Measurements from ENCODE around the gene NIP7.

NIP7 gene

GRCh38 chr16:69363281-69363717 lies 23.7 kb downstream of the NIP7 start:
- H3K4me3 ChIP-seq (replicated peaks in 1 of 2; ENCODE audit: low read depth in 2 of 2, low read length in 2 of 2), result no peak overlapping the region
- no peak for TF ChIP-seq CTCF (IDR thresholded peaks at IDR 0.05; ENCODE audit: low read depth, low read length)
- DNase-seq (ENCODE audit: low read depth in 2 of 2), result no peak

GRCh38 chr16:69364088-69364487 lies 24.5 kb downstream of the NIP7 start:
- no peak for DNase-seq (ENCODE audit: low read depth in 2 of 2)
- TF ChIP-seq CTCF (IDR thresholded peaks at IDR 0.05; ENCODE audit: low read depth, low read length), result no peak
- H3K4me3 ChIP-seq (replicated peaks in 1 of 2; ENCODE audit: low read depth in 2 of 2, low read length in 2 of 2), result no peak overlapping the region

GRCh38 chr16:69365901-69366300 lies 26.3 kb downstream of the NIP7 start:
- TF ChIP-seq CTCF (IDR thresholded peaks at IDR 0.05; ENCODE audit: low read depth, low read length), result no peak
- DNase-seq (ENCODE audit: low read depth in 2 of 2), result peak in 1 of 2 donors; percentile 23
- H3K4me3 ChIP-seq (replicated peaks in 1 of 2; ENCODE audit: low read depth in 2 of 2, low read length in 2 of 2), result no peak overlapping the region

GRCh38 chr16:69366431-69366830 lies 26.9 kb downstream of the NIP7 start:
- TF ChIP-seq CTCF (IDR thresholded peaks at IDR 0.05; ENCODE audit: low read depth, low read length), result no peak
- no peak for DNase-seq (ENCODE audit: low read depth in 2 of 2)

GRCh38 chr16:69367980-69368379 lies 28.4 kb downstream of the NIP7 start:
- DNase-seq (ENCODE audit: low read depth in 2 of 2), result peak; percentile 41 to 59
- TF ChIP-seq CTCF (IDR thresholded peaks at IDR 0.05; ENCODE audit: low read depth, low read length), result no peak
- no peak overlapping the region for H3K4me3 ChIP-seq (replicated peaks in 1 of 2; ENCODE audit: low read depth in 2 of 2, low read length in 2 of 2)

More at GRCh38 chr16:69366431-69366830, 26.9 kb downstream of the NIP7 start:
- H3K4me3 ChIP-seq (replicated peaks in 1 of 2; ENCODE audit: low read depth in 2 of 2, low read length in 2 of 2), result no peak overlapping the region

GRCh38 chr16:69368866-69369265 lies 29.3 kb downstream of the NIP7 start:
- no peak for TF ChIP-seq CTCF (IDR thresholded peaks at IDR 0.05; ENCODE audit: low read depth, low read length)
- no peak overlapping the region for H3K4me3 ChIP-seq (replicated peaks in 1 of 2; ENCODE audit: low read depth in 2 of 2, low read length in 2 of 2)
- DNase-seq (ENCODE audit: low read depth in 2 of 2), result no peak

GRCh38 chr16:69371564-69371963 lies 32.0 kb downstream of the NIP7 start:
- no peak overlapping the region for H3K4me3 ChIP-seq (replicated peaks in 1 of 2; ENCODE audit: low read depth in 2 of 2, low read length in 2 of 2)
- DNase-seq (ENCODE audit: low read depth in 2 of 2), result no peak
- TF ChIP-seq CTCF (IDR thresholded peaks at IDR 0.05; ENCODE audit: low read depth, low read length), result no peak
